DND-41 (cell line): ENCODE data around the gene RSBN1L.

ENCODE experiments used
- CTCF ChIP-seq: IDR thresholded peaks from 2 replicates; pipeline ENCODE4 v1.5.1; 2012; ENCODE audit warnings: borderline replicate concordance, low read length, moderate library complexity, mild to moderate bottlenecking; ENCODE audit not compliant: poor library complexity, severe bottlenecking; ENCODE audit errors: extremely low read depth
- EZH2 ChIP-seq: IDR thresholded peaks from 3 replicates; pipeline ENCODE4 v1.6.1; 2012; ENCODE audit warnings: borderline replicate concordance, low read depth, mild to moderate bottlenecking, moderate library complexity, low read length, inconsistent platforms; ENCODE audit not compliant: severe bottlenecking

DNA sequence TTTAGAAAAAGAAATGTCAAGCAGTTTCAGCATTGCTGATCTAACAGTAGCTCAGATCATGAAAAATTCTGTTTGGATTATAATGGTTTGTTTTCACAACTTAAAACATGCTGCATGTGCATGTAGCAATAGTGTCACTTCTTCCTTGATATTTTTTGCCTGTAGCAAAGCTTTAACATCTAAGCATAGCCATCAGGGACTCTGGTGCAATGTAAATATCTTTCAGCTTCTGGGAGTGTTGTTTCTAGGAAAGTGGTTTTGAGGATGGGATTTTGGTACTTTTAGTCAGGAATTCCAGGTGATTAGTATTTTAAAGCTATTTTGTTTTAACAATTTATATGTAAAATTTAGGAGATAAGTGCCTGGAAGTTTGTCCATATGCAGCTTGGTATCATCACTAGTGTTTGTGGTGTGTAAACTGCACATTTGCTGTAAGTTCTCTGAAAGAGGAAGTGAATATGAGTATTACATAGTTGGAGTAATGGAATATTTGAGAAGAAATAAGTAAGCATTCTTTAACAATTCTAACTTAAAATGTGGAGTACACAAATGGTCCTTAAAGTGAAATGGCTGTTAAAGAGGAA, 1.9 kb downstream of the RSBN1L start:
- TF ChIP-seq EZH2, result no peak
- TF ChIP-seq CTCF, result no peak
